Activated CD8-positive, alpha-beta memory T cell treated with anti-CD3 and anti-CD28 coated beads for 24 hours (primary cell): ENCODE results near the gene MCRS1.
"Not testable (repeated sequence)": the region's sequence is repeated elsewhere in the genome, so short reads cannot be mapped to it uniquely, and the experiment has no call there.

ENCODE experiments used
- DNase-seq: peaks from one replicate; pipeline ENCODE4 v3.0.0-alpha.2; 2020

The MCRS1 gene

DNA sequence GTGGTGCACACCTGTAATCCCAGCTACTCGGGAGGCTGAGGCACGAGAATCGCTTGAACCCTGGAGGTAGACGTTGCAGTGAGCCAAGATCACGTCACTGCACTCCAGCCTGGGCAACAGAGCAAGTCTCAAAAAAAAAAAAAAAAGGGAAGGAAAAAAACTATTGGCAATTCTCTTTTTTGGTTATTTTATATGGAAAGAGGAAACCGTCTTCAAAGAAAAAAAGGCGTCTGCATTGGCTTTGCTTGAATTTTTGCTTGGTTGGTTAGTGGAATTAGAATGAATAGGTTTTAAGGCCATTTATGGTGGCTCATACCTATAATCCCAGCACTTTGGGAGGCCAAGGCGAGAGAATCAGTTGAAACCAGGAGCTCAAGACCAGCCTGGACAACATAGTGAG is 58.3 kb downstream of the MCRS1 start:
- not testable (repeated sequence) for DNase-seq
